Measurements from ENCODE around the gene ENGASE.
A peak's percentile ranks its signal among the peaks of the same experiment; 100 is the strongest.
"Not testable (repeated sequence)": the region's sequence is repeated elsewhere in the genome, so short reads cannot be mapped to it uniquely, and the experiment has no call there.

Gene ENGASE

DNA sequence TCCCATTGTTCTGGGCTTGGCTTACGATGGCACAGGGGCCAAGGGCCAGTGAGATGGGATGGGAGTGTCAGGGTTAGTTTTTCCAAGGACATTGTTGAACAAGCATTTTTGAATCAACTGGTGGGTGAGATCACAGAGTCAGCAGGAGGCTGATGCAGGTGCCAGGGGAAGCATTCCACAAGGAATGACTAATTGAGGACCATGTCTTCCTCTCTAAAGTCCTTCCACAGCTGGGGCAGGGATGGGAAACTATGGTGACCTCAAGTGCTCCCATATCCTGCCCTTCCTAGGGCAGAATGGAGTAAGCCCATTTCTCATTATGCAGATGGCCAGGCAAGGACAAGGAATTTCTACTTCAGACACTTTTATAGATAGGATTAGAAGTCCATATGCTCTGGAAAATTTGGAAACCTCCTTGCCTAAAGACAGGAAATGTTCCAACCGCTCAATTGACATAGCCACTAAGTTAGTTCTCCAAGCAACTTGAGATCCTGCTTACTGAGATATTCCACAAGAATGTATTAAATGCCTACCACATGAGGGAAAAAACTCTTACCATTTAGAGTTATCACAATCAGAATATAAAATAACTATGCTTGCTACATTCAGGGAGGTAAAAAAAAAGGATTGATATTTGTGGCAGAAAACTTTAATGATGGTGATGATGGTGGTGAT lies 21.2 kb upstream of the ENGASE start:
- peak; percentile 89 for DNase-seq (ENCODE audit: low read depth)

DNA sequence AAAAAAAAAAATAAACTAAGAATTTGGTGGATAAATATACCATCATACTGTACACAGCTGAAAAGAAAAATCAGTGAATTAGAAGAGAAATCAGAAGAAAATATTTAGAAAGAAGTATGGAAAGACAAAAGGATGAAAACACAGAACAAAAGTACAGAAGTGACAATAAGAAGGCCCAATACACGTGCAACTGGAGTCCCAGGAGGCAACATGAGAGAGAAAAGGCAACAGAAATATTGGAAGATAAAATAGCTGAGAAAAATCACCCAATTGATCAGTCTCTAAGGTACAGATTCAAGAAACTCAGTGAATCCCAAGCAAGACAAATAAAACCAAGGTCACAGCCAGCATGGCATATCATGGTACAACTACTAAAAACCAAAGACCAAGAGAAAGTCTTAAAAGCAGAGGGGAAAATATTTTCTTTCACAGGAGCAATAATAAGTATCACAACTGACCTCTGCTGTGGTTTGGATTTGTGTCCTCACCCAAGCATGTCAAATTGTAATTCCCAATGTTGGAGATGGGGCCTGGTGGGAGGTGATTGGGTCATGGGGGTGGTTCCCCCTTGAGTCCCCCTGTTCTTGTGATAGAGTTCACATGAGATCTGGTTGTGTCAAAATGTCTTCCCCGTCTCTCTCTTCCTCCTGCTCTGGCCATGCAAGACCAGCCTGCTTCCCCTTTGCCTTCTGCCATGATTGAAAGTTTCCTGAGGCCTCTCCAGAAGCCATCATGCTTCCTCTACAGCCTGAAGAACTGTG lies 20.2 kb upstream of the ENGASE start:
- no peak for DNase-seq (ENCODE audit: low read depth)

DNA sequence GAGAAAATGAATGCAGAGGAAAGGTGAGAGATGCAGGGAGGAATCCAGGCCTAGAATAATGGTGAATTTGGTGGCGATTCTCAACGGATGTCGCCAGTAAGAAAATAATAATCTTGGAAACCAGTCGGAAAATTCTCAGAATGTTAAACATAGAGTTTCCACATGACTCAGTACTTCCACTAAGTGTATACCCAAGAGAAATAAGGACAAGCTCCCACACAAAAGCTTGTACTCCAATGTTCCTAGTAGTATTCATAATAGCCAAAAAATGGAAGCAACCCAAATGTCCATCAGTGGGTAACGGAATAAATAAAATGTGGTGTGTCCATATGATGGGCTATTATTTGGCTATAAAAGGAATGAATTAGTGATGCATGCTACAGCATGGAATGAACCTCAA lies 19.4 kb upstream of the ENGASE start:
- no peak for DNase-seq (ENCODE audit: low read depth)

DNA sequence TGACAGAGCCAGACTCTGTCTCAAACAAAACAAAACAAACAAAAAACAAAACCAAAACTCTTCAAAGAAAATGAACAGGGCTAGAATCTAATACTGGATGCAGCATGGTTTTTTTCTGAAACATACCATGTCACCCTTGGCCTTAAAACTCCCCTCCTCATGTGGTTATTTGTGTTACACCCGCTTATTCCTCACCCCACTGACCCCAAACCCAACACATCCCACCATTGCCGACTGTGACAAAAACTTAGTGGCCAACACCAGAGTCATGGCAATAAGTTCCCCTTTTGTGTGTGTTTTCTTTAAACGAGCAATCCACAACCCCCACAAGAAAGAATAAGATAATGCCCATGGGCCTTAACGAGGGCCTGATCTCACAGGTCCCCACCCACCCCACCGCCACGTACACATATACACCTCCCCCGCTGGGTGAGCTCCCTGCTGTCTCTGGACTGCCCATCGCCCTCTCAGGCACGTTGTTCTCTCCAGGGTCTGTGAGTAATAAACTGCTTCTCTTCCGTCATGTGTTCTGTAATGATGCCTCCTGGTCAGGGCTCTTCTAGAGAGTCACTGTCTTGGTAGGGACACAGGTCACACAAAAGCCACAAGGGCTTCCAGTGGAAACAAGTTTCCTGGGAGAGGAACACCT lies 16.8 kb upstream of the ENGASE start:
- DNase-seq (ENCODE audit: low read depth), result no peak

DNA sequence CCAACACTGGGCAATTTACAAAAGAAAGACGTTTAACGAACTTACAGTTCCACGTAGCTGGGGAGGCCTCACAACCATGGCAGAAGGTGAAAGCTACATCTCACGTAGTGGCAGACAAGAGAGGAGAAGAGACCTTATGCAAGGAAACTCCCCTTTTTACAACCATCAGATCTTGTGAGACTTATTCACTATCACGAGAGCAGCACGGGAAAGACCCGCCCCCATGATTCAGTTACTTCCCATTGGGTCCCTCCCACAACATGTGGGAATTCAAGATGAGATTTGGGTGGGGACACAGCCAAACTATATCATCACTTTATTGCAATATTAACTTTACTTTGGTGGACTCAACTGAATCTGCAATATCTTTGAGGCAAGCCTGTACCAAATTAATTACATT lies 11.9 kb upstream of the ENGASE start:
- no peak for DNase-seq (ENCODE audit: low read depth)

DNA sequence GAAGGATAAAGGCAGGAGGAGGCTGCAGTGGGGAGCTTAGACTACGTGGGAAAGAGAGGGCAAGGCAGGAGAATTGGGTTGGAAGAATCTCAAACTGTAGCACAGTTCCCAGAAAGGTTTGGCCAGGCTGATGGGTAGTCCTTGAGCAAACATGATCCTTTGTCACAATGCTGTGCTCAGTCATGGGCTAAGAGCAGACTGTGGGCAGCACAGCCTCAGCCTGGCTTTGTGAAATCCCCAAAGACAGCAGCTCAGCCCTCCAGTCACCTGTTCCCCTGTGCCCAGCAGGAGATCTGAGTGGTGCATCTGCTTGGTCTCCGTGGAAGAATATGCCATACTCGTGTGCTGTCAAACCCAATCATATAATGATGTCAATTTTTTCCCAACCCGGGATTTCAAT lies 10.6 kb upstream of the ENGASE start:
- no peak for DNase-seq (ENCODE audit: low read depth)

DNA sequence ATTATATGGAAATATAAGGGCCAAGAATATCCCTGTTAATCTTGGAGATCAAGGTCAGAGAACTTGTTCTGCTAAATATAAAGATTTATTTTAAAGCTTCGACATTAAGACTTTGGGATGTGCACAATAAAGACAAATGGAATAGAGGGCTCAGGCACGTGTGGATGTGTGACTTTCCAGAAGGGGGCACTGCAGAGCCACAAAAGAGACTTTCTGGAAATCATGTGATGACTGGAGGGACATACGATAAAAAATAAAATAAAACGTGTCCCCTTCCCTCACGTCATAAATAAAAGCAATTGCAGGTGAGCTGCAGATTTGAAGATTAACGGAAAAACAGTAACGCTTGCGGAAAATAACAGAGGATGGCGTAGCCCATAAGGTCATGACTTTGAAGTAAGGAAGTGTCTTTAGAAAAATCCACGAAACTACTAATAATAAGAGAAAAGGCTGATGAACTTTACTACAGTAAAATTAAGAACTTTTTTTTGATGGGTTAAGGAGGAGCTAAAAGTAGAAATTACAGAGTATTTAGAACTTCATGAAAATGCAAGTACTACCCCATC lies 9.4 kb upstream of the ENGASE start:
- DNase-seq (ENCODE audit: low read depth), result no peak

DNA sequence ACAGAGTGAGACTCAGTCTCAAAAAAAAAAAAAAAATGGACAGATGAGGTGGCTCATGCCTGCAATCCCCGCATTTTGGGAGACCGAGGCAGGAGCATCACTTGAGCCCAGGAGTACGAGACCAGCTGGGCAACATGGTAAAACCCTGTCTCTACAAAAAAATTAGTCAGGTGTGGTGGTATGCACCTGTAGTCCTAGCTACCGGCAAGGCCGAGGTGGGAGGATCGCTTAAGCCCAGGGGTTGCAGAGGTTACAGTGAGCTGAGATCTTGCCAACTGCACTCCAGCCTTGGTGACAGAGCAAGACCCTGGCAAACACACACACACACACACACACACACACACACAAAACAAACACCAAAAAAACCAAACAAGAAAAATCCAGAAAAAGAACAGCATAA lies 7.7 kb upstream of the ENGASE start:
- DNase-seq (ENCODE audit: low read depth), result no peak

DNA sequence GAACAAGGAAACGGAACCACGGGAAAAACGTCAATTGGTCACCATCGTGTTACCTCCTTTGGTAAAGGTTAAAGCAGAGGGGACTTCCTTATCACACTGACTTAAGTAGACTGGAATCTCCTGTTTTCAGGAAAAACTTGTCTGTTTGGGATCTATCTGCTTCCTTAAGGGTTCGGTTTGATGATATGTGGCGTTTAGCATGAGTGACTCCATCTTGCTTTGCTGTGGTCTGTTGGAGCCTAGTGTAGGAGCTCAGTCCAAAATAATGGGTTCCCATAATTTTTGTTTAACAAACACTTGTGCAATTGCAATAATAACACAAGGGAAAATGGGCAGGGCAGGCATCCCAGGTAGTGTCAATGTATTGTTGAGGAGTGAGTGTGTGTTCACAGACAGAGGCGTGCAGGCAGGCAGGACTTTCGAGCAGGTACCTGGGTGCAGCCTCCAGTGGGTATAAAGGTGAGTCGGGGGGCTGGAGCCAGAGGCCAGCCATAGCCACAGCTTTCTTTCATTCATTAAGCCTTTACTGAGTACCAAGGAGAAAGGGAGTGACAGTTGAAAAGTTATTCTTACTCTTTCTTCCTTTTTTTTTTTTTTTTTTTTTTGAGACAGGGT lies 4.3 kb upstream of the ENGASE start:
- DNase-seq (ENCODE audit: low read depth), result no peak

DNA sequence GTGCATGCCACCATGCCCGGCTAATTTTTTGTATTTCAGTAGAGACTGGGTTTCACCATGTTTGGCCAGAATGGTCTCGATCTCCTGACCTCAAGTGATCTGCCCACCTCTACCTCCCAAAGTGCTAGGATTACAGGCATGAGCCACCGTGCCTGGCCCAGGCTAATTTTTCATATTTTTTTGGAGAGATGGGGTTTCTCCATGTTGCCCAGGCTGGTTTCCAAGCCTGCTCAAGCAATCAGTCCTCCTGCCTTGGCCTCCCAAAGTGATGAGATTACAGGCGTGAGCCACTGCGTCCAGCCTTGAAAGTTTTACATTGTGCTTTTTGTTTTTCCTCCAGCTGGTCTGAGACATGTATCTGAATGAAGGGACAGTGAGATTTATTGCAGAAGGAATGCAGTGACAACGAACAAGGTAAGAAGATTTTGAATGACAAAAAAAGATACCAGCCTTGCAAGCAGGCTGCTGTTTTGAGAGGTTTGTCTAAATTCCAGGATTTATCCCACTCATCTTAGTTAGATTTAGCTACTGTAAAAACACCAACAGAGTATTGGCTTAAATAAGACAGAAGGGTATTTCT lies 3.4 kb upstream of the ENGASE start:
- DNase-seq (ENCODE audit: low read depth), result no peak

DNA sequence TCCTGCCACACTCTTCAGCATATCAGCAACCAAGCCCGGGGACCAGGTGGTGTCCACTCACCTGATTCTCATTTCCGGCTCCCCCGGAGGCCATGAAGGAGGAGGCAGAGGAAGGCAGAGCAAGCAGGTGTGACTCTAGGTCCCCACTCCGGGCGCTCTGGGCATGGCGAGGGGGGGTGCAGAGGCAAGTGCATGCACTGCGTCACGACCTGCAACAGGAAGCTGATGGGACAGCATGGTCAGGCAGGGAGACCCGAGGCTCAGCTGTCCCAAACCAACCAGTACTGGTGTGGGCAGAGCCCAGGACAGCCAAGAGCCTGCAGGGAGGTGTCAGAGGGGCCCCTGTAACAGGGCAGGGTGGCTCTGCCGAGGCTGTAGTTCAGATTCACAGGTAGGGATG lies 2.1 kb upstream of the ENGASE start:
- DNase-seq (ENCODE audit: low read depth), result no peak

DNA sequence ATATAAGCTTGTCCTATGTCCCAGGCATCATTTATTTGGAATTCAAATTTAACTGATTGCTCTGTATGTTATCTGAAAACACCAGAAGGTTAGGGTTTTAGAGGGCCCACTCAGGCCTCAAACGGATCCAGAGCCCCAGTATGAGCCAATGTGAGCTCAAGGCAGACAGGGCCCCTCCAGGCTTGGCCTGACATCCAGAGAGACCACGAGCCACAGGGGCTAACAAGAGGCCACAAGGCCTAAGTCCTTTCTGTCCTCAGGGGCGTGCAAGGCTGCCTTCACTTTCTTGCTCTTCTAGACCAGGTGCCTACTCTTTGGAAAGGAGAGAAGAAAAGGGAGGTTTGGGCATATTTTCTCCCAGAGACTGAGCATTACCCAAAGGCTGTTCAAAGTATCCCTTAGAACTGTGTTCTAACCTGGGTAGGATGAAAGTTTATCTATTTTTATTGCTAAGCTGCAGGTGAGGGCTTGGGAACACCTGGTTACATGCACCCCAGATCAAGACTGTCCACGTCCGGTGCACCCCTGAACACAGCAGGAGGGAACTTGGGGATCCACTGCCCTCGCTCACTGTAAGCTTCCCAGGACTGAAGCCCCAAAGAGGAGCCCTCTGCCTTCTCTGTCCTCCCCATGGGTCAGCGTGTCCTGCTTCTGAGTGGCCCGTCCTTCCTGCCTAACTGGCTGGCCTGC lies 1.5 kb upstream of the ENGASE start:
- DNase-seq (ENCODE audit: low read depth), result no peak

DNA sequence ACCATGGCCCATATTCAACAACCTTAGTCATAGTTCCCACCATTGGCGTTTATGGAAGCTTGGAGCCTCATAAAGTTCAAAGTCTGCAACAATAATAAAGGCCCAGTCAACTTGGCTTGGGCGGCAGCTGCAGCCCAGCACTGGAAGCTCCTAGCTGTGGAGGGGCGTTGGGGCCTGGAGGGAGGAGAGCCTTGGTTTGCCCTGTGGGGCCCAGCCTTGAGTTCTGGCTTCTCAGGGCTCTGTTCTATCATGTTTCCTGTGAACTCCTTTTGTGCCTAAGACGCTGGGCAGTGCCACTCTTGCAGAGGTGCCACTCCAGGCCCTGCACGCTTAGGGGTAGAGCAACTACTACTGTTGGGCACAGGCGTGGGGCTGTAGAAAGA lies 927 bp upstream of the ENGASE start:
- no peak for DNase-seq (ENCODE audit: low read depth)

DNA sequence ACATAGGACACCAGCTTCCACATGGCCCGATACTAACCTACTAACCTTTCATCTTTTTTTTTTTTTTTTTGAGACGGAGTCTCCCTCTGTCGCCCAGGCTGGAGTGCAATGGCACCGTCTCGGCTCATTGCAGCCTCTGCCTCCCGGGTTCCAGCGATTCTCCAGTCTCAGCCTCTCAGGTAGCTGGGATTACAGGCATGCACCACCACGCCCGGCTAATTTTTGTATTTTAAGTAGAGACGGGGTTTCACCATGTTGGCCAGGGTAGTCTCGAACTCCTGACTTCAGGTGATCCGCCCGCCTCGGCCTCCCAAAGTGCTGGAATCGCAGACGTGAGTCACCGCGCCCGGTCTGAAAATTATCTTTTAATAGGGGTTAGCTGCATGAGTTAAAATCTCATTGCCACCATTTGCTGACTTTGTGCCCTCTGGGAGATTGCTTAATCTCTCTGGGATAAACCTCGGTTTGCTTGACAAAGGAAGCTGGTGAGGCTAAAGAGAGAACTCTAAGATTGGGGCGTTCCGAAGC lies 439 bp upstream of the ENGASE start:
- DNase-seq (ENCODE audit: low read depth), result not testable (repeated sequence)

DNA sequence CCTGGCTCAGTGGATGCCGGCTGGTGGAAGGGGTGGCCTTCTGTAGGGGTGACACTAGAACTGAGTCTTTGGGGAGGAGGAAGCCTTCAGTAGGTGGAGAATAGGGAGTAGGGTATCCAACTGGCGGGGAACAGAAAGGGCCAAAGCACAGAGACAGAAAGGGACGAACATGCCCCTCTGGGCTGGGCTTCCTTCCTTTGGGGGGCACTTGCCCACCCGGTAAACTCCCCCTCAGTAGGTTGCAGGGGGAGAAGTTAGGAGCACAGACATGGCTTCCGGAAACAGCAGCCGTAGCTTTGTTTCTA lies 774 bp downstream of the ENGASE start:
- no peak for DNase-seq (ENCODE audit: low read depth)

DNA sequence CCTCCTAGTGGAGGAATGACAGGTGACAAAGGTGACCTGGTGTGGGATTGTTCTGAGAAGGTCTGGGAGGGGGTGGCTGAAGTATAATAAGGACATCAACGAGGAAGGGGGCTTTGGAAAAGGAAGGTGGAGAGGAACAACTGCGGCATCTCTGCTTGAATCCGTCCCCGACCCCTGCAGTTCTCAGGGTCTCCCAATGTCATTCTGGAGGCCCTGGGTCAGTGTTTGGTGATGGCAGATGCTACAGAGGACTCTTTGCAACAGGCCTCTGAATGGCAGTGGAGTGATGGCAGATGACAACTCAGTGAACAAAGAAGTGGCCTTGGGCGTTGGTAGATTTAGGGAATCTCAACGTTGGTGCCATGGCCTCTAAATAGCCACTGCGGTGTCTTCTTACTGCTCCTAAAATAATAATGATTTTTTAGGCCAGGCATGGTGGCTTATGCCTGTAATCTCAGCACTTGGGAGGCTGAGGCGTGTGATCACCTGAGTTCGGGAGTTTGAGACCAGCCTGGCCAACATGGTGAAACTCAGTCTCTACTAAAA lies 1.3 kb downstream of the ENGASE start:
- DNase-seq (ENCODE audit: low read depth), result no peak

DNA sequence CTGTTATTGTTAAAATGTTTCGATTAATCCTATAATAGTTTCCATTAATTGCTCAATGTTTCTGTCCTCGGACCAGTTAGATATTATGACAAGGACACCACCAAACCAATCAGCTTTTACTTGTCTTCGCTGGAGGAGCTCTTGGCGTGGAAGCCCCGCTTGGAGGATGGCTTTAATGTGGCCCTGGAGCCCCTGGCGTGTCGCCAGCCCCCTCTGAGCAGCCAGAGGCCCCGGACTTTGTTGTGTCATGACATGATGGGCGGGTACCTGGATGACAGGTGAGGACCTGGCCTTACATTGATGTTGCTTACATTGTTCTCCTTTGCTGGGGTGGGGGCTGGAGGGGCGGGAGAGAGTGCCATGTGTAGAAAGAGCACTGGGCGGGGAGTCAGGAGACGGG lies 3.0 kb downstream of the ENGASE start:
- DNase-seq (ENCODE audit: low read depth), result no peak

DNA sequence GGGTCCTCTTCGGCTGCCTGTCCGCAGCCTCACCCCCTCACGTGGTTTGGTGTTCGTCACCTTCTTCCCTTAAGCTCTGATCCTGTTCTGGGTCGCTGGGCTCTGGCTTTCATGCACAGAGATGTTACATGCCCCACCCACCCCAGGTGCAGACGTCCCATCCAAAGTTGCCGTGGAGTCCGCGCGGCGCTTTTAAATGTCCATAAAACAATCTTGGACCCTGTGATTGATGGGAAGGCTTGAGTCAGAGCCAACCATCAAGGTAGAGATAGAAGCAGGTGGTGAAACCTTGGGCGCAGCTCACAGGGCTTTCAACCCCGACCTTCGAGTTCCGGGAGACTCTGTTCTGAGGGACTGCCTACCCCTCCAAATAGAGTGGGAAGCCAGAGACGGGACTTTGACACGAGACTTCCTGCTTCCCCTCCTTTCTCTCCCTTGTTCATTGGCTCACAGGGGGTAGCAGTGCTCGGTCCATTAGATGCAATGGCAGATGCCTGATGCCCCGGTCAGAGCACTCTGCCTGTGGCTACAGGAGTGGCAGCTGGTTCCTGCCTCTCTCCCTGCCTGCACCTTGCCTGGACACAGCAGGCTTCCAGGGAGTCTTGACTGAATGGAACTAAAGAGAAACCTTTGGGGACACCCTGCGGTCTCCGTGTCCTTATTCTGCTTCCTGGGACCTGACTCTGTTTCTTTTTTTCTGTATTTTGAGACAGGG lies 4.0 kb downstream of the ENGASE start:
- no peak for DNase-seq (ENCODE audit: low read depth)

DNA sequence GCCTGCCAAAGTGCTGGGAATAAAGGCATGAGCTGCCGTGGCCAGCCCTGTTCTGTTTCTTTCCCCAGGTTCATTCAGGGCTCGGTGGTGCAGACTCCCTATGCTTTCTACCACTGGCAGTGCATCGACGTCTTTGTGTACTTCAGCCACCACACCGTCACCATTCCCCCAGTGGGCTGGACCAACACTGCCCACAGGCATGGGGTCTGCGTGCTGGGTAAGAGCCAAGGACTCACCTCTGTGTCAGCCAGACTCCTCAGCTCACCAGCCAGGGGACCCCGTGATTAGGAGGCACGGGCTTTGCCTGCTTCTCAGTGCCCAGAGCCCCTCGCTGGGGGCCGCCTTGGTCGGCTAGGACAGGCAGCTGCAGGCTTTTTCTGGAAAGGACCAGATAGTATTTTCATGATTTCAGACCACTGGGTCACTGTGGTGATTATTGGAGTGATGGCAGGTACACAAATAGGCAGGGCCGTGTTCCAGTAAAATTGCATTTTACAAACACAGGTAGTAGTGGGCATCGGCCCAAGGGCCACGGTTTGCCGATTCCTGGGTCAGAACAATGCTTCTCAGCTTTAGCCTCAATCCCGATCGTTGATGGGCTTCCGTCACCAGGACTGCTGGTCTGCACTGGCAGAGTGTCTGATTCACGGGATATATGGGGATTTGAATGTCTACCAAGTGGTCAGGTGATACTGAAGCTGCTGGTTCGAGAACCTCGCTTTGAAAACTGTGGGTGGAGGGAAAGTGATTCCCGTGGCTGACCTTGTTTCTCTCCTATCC lies 5.0 kb downstream of the ENGASE start:
- no peak for DNase-seq (ENCODE audit: low read depth)

DNA sequence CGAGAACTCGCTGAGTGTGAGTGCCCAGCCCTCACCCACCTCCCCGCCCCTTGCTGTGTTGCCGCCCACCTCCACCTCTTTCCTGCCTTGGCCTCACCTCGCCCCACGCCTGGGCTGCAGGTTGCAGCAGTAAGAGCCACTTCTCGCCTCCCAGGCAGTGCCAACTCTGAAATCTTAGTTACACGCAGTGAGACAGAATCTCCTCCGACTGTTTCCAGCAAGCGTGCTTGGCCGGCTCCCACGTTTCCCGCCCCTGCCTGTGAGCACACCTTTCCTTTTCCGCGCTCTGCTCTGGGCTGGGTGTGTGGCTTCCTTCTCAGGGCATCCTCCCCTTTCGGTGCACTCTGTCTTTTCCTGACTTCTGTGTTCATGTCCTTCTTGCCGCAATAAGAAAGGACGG lies 5.7 kb downstream of the ENGASE start:
- DNase-seq (ENCODE audit: low read depth), result no peak
